T follicular helper cell (primary cell): ENCODE results near the gene LEMD1.

Experiments
- DNase-seq: peaks from one replicate; pipeline ENCODE4 v3.0.0-alpha.2; 2020; ENCODE audit warnings: low read depth
- total RNA-seq, 2 experiments: gene quantifications; one replicate each; lab custom pipeline; 2026; lab: John Stamatoyannopoulos, UW

LEMD1 gene, protein sequence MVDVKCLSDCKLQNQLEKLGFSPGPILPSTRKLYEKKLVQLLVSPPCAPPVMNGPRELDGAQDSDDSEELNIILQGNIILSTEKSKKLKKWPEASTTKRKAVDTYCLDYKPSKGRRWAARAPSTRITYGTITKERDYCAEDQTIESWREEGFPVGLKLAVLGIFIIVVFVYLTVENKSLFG
- 0 reads per million in 2 experiments for total RNA-seq

DNA sequence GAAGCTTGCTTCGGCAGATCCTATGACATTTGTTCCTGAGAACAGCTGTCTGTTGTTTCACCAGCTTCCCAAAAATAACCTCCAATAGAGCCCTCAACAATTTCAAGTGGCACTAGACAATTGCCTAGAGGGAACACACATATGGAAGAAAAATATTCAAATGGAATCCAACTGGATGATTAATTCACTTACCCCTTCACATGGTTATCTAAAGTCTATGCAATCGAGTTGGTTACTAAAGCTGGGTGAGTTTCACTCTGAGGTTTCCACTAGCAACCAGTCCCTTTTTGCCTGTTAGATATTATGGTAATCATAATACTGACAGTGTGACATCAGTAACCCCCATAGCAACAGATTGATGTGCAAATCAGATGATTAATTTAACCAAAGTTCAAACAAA, at the start of gene LEMD1:
Gene LEMD1, minus strand, starts transcription at position 259 of the 400 bp plus-strand sequence. CDS start 1,520 bp downstream, outside the sequence.
- no peak for DNase-seq

DNA sequence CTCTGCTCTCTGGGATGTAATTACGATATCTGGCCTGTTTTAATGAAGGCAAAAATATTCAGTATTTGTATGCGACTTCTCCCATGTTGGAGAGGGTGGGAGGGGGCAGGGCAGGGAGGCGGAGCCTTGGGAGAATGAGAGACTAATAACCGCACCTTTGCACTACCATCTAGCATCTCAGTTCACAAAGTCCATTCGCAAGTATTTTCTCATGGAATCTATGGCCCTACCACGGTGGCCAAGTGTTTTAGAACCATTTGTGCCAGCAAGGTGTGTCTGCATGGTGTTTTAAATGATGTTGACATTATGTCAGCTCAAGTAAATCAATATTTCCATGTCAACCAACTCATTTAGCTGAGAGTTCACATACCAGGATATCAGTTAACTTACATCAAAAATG, 48.3 kb upstream of the LEMD1 start:
- DNase-seq: no peak

DNA sequence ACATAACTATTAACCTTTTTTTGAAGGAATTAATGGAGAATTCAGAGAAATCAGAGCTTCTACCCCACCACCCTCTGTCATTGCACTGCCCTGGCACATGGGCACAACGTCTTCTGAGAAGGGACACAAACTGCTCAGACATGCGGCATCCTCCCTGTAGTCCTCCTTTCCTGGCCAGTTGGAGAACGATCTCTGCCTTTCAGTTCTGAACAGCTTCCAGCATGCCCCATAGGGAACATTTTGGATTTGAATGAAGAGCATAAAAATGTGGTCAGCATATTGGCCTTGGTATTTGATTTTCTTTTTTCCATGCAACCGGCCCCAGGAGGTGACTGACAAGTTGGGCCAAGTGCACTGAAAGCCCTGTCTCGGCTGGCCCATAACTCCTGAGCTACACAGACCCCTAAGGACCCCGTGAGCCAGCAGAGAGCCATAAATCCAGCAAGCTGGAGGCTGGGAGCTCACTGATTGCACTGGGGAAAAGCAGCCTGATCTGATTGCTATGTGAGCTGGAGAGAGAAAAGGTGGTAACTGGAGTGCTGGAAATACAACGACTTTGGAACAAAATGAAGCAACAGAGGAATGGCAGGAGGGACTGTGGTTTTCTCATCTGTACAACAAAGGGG, 44.9 kb upstream of the LEMD1 start:
- DNase-seq: no peak

DNA sequence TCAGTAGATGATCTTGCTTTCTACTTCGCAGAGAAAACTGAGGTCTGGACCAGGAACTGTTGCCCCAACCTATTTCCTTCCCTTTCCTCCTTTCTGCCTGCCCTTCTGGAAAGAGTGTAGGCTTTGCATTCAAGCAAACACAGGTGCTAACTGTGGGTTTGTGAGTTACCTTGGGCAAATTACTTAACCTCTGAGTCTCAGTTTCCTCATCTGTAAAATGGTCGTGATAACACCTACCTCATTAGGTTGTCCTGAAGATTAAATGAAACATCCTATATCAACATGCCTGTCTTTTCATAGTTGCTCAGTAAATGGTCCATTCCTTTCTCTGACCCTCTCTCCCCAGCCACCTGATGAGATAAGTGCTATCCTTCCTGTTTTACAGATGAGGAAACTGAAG, 43.5 kb upstream of the LEMD1 start:
- no peak for DNase-seq

DNA sequence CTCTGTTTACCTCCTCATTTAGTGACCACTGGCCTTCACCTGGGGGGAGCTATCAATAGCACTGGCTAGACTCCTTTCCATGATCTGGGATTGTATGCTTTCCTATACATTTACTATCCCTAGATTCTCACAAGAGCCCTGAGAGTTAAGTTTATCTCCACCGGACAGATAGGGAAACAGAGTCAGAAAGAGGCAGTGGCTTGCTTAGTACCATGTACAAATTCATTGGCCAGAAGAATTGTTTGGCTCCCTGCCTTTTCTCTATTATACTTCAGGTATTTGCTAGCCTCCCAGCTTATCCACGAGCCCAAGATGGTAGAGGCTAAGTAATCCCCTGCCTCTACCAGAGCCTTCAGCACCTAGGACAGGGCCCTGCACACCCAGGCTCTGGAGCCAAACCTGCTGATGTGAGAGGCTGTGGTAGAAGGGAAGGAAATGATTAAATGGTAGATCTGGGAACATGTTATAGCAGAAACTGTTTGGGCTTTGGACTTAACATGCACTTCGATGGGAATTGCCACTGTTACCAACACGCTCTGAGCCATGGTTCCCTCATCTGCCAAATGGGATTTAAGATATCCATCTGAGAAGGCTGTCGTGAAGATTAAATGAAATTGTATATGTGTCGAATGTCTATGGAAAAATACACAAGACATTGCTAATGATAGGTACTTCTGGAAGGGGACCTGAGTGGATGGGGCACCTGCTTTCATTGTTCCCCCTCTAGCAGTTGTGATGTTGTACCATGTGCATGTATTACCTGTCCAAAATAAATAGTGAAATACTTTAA, 37.1 kb upstream of the LEMD1 start:
- DNase-seq: peak; percentile 12

DNA sequence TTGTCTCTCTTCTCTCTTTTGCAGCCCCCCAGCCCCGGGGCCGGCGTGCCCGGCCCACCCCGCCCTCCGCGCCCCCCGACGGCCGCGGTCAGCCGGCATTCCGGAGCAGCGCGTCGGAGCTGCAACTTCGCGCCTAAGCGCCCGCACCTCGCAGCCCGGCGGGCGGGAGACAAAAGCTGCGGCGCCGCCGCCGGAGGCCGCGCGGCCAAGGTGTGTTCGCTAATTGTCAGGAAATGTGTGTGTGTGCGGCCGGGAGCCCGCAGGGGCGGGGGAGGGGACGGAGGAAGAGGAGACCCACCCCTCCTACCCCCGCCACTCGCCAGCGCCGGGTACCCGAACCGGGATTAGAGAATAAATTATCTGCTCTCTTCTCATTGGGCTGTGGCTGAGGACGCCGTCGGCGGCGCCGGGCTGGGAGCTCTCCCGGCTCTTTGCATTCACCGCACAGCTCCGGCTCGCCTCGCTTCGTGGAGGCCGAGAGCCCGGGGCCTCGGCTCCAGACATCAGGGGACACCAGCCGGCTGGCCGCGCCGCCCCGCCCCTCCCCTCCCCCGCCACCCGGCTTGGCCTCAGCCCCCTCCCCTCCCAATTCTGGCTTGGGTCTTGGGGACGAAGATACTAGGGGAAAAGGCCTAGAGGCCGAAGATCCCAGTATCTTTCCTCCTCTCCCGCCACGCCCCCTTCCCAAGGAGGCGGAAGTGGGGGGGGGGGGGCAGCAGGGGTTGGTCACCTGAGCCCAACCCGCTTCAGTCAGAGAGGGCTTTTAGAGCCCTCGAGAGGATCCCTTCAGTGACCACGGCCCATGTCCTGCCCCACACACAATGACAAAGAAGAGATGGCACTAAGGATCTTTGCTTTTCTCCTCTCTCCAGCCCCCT, 35.3 kb upstream of the LEMD1 start:
- DNase-seq: no peak

DNA sequence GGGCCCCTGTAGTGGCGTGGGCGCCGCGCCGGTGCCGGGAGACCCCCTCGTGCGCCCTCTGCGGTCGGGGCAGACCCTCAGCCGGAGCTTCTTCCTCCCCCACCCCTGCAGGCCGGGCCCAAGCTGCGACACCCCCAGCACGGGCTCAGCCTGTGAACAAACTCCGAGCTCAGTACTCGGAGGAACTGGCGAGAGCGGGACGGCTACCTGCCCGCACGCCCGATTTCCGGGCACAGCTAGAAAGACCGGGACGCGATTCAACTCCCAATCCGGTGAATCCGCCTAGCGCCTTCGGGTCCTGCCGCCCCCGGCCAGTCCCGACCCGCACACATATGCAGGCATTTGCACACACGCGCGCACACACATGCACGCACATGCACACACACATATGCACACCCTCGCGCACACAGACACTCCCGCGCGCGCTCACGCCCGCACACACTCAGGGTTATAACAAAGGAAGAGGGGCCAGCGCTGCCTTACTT, 34.6 kb upstream of the LEMD1 start:
- no peak for DNase-seq

DNA sequence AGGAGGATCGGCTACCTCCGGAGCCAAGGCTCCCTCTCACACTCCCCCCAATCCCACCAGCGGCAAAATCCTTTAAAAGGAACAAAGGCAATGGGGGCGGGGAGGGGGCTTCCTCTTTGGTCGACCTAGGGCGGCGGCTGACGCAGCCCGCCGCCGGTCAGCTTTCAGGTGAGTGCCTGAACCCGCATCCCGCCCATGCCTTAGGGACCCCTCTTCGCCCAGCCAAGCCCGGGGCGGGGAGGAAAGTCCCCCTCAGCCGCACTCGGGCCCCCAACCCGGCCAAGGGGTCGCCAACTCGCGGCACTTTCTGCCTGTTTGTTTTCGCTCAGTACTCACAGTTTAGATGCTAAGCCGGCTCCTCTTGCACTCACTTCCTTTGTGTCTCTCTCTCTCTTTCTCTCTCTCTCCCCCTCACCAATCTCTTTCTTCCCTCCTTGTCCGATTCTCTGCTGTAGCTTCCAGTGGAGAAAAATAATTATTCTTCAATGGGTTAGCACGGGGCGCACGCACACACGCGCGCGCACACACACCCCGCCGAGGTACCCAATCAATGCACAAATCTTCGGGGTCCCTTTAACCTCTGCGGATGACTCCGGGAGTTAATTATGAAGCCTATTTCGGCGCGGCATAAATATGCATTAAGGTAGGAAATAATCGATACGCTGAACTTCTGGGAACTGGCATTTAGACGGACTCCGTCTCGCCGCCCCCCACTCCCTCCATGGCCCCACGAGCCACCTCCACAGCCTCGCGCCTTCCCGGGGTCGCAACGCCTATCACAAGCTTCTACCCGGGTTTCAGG, 33.9 kb upstream of the LEMD1 start, which contains the start of gene BLACAT1:
Gene BLACAT1, minus strand, starts transcription at position 465 of the 802 bp plus-strand sequence.
- DNase-seq: no peak

DNA sequence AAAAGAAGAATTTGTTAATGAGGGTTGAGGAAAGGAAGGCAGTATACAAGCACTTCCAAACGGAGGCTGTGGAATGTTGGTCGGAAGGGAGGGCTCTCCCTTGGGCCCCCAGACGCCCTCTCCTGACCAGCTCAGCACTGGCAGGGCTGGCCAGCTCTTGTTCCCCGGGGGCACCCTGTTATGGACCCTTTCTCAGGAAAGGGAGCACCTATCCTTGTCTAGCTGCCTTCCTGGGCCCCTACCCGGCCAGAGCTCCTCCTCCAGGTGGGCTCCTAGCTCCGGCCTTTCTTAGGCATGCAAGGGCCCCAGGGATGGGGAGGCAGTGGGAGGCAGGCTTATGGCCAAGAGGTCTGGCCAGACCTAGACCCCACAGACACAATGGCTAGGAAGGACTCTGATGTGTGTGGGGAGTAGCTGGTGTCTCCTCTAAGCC, 33.1 kb upstream of the LEMD1 start:
- DNase-seq: no peak

DNA sequence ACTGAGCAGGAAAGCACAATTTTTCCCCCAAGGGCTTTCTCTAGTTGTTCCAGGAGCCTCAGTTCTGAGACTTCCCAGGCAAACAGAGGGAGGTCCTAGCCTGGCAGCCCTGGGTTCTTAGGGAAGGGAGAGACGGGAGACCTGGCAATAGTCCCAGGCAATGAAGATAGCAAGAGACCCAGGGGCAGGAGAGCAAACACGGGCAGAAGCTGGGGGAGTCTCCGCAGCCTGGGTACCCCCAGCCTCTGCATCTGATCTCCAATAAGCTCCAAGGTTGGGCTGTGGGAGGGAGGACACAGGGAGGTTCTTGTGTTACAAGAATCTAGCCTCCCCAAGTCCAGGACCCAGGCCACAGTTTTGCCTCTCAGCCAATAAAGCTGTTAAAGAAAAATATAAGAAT, 31.6 kb upstream of the LEMD1 start:
- no peak for DNase-seq

DNA sequence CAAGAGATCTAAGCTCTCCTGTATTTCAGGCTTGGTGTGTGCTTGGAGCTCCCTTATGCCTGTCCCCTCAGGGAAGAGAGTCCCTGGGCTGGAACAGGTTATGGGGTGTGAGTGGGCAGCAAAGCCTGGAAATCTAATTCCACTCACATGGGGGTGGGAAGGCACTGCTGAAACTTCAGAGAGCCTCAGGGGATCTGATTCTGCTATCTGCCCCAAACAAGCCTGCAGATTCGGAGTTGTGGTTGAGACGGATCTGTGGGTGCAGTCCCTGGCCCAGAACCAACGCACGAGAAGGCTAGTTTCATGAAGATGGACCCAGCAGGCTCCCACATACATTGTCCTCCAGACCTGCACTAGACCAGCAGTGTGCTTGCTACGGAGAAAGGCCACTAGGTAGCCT, 31.1 kb upstream of the LEMD1 start:
- DNase-seq: no peak

DNA sequence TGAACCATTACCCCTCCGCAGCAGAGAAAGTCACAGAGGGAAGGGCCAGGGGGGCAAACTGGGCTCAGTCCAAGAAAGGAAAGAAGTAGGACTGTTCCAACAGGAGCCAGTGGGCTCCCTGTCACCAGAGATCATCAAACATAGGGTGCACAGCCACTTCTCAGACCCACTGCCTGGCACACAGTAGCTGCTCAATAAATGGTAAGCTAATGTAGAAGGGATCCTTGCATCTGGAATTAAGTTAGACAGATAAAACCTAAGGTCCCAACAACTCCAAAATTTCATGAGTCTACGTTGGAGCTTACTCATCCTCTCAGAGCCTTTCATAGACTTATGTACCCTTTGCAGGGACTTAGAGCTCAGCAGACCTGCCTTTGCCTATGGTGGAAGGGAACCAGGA, 30.5 kb upstream of the LEMD1 start:
- DNase-seq: no peak

DNA sequence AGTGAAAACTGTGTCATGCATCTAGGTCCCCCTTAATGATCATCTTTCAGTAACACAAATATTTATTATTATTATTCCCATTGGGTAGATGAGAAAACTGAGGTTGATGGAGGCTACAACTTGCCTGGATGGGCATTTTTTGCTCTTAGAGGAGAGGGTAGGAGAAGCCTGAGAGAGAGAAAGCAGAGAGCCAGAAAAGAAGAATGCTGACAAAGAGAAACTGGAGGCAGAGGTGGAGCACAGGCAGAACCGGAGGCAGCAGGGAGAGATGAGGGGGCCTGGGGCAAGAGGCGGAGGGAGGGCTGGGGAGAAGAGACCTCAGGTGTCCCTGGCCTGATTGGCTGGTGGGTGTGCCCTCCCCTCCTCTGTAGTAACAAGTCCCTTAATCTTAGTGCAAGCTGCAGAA, 29.9 kb upstream of the LEMD1 start:
- no peak for DNase-seq

DNA sequence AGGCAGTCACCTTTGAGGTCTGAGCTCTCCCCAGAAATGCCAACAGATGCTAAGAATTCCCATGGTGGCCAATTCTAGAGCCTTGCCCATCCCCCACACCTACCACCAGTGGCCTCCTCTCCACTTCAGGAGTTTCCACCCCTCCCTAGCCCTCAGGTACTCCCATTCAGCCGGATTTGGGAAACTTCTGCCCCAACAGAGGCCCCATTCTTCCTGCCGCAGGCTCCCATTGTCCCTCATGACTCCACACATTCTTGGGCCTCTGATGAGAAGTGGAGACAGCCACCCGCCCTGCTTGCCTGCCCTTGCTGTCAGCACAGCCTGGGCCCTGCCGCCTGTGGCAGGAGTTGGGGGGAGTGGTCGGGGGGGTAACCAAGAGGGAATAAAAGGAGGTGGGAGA, 29.3 kb upstream of the LEMD1 start:
- no peak for DNase-seq

DNA sequence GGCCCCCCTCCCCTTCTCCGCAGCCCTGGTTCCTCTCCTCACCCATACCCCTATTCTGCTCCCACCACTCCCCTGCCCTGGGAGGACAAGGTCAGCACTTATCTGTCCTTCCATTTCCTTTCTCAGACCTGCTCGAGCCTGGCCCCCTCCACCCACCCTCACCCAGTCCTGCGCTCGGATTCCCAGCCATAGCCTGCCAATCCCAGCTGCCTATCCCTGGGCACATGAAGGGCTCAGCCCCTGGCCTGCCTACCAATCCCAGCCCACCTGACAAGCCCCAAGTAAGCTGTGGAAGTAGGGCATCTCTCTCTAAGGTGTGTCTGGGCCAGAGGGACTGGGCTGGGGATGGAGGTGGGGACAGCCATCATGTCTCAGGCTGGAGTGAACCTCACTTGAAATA, 28.6 kb upstream of the LEMD1 start:
- DNase-seq: no peak

DNA sequence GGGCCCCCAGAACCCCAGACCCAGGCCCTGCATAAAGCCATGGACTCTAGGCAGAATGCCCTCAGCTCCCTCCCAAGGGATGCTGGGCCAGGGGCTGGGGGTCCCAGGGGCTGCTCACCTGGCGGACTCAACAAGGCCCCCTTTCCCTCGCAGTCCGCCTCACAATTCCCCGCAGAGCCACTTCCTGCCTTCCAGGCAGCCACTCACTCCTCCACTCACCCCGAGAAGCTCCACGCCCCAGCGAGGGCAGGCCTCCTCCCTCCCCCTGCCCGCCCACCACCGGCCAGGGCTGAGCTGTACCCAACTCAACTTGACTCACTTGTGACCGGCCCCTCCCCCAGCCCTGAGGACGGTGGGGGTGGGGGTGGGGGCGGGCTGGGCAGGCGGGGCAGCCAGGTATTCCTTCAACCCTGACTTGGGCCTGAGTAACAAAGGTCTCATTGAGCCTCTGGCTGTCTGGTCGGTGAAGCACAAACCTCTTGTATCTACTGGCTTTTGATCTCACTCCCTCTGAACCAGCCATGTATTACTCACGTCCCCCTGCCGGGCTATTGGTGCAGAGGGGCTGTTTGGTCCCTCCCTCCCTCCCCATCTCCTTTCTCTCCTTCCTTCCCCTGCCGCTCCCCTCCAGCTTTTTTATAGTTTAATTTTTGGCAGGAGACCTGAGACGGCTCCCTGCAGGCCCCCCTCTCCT, 28.0 kb upstream of the LEMD1 start:
- no peak for DNase-seq

DNA sequence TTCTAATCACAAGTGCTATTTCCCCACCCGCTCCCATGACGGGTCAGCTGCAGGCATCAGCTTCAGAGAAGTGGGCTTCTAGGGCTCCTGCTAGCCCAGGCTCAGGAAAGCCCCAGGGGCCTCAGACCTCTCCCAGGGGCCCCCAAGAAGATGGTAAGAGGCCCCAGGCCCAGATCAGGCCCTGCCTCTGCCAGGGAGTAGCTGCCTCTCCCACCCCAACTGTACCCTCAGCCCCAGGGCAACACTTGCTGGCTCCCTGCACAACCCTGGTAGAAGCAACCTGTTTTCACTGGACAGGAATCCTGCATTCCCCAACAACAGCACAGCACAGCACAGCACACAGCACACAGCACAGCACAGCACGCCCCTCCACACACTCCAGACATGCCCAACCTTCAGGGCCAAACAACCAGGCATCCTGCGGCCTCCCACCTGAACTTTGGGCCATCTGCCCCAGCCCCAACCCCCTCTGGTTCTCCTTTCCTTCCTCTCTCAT, 27.4 kb upstream of the LEMD1 start:
- DNase-seq: no peak

DNA sequence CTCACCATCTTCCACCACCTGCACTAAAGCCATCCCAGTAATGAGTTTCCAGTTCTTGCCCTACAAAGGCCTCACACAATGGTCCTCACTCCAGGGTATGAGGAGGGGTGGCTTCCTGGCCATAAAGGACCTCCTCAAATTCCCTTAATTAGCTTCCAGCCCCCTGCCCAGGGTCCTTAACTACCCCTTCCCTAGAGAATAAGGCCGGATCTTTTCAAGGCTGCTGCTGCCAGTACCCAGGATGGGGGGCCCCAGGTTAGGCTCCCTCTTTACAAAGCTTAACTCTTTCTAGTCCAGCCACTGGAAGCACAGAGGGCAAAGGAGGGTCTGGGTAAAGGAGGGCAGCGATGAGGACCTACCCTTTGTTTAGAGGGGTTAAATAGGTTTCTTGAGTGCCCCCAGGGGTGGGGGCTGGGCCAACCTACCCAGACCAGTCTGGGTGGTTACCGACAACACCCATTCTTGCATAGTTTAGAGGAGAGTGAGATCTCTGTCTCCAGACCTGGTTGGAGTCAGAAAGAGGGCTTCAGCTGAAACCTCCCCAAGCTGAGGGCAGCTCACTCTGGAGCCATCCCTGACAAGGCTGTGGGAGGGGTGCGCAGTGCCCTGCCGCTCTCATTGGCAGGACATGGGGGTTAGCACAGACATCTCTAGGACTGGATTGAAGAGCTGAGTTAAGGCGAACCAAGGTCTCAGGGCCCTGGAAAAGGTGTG, 26.8 kb upstream of the LEMD1 start:
- no peak for DNase-seq
